Panc1 (cell line): ENCODE results near the gene MIPOL1. TPM values are rescaled to one million over a fixed set of nuclear protein-coding genes. Genes with fewer than 3 reads are reported as not detected.

ENCODE experiments used
- ATAC-seq: fragments of 200-7000 bp; cut with Tn5 transposase; 2 replicates; pipeline ENCODE4 v1.9.1; 2020; ENCODE audit warnings: mild to moderate bottlenecking, moderate library complexity
- BruUV-seq: library from RNA; stranded (reverse); fragments of 400-500 nt; replicated peaks from 2 replicates; lab custom pipeline; 2021; lab: Mats Ljungman, UMichigan
- CTCF ChIA-PET: fragments of 300-600 bp; sonication (Branson Sonifier 250); formaldehyde crosslinking; loops from one replicate; lab custom pipeline; 2022; ENCODE audit warnings: antibody characterized with exemption; lab: Charles Lee
- POLR2A ChIA-PET: fragments of 300-600 bp; sonication (Branson Sonifier 250); formaldehyde crosslinking; loops from one replicate; lab custom pipeline; 2022; ENCODE audit warnings: antibody characterized with exemption; lab: Charles Lee
- DNase-seq: peaks from one replicate; pipeline ENCODE4 v3.0.0-alpha.2; 2010; ENCODE audit warnings: low read depth, low spot score
- H3K27ac ChIP-seq: 2 replicates; pipeline ENCODE4 v1.5.1; 2011; ENCODE audit warnings: mild to moderate bottlenecking, low read length, inconsistent platforms
- H3K27me3 ChIP-seq: fragments of 200-500 bp; sonication (Bioruptor generic); 2 replicates; pipeline ENCODE4 v1.6.0; 2014; ENCODE audit warnings: low read length, inconsistent platforms; ENCODE audit not compliant: control insufficient read depth, insufficient read depth
- H3K36me3 ChIP-seq: fragments of 200-500 bp; sonication (Bioruptor generic); 2 replicates; pipeline ENCODE4 v1.5.1; 2014; ENCODE audit warnings: inconsistent platforms, mild to moderate bottlenecking, low read length, moderate library complexity; ENCODE audit not compliant: control insufficient read depth, insufficient read depth
- H3K4me1 ChIP-seq: 2 replicates; pipeline ENCODE4 v1.5.1; 2011; ENCODE audit warnings: inconsistent platforms, mild to moderate bottlenecking, low read length, moderate library complexity; ENCODE audit not compliant: control insufficient read depth, insufficient read depth
- H3K4me3 ChIP-seq, 2 experiments: 2 replicates each; pipeline ENCODE4 v1.5.1; 2011 to 2012; ENCODE audit warnings: low read depth in 2 of 2, low read length in 2 of 2, mild to moderate bottlenecking in 2 of 2, inconsistent platforms in 1 of 2, moderate library complexity in 1 of 2
- H3K9me3 ChIP-seq: fragments of 200-500 bp; sonication (Bioruptor generic); 2 replicates; pipeline ENCODE4 v1.5.1; 2014; ENCODE audit warnings: low read depth, mild to moderate bottlenecking, inconsistent platforms, low read length, moderate library complexity; ENCODE audit not compliant: control insufficient read depth, insufficient read depth
- POLR2AphosphoS5 ChIP-seq: IDR thresholded peaks from 2 replicates; pipeline ENCODE4 v1.6.1; 2012; ENCODE audit warnings: mild to moderate bottlenecking, low read depth, low read length, moderate library complexity
- SIN3A ChIP-seq: IDR thresholded peaks from 2 replicates; pipeline ENCODE4 v1.6.1; 2012; ENCODE audit warnings: low read depth, mild to moderate bottlenecking, low read length, moderate library complexity, borderline replicate concordance; ENCODE audit not compliant: insufficient read depth
- TCF7L2 ChIP-seq: IDR thresholded peaks from 2 replicates; pipeline ENCODE4 v1.6.1; 2011; ENCODE audit warnings: mild to moderate bottlenecking, low read depth, low read length, inconsistent platforms
- in situ Hi-C: cut with HindIII; loops from 2 replicates; pipeline ENCODE4 v1.10.0; 2016; ENCODE audit warnings: low sequenced_read_pairs, low pct_unique_long_range_greater_than_20kb
- intact Hi-C: fragments of 100-400 bp; cut with micrococcal nuclease; formaldehyde crosslinking; loops from one replicate; pipeline ENCODE4 v1.10.0; 2022; ENCODE audit not compliant: unreplicated experiment
- total RNA-seq: library from RNA; stranded (reverse); gene quantifications from one replicate; pipeline ENCODE4 v1.2.1, GENCODE V29; 2021; ENCODE audit not compliant: unreplicated experiment
- TF ChIP-seq, protein P1 (sequence below): fragments of 450-650 bp; IDR thresholded peaks from 2 replicates; pipeline ENCODE4 v1.5.1; 2017; ENCODE audit warnings: mild to moderate bottlenecking
- TF ChIP-seq, protein P2 (sequence below), 2 experiments: IDR thresholded peaks; 2 replicates each; pipeline ENCODE4 v1.6.1; 2011 to 2012; ENCODE audit warnings: low read depth in 2 of 2, control low read depth in 1 of 2, low read length in 1 of 2, mild to moderate bottlenecking in 1 of 2, moderate library complexity in 1 of 2; ENCODE audit not compliant: insufficient read depth in 1 of 2

Gene MIPOL1
- total RNA-seq, 1 experiment from 2014 or later, result 12.8 TPM

DNA sequence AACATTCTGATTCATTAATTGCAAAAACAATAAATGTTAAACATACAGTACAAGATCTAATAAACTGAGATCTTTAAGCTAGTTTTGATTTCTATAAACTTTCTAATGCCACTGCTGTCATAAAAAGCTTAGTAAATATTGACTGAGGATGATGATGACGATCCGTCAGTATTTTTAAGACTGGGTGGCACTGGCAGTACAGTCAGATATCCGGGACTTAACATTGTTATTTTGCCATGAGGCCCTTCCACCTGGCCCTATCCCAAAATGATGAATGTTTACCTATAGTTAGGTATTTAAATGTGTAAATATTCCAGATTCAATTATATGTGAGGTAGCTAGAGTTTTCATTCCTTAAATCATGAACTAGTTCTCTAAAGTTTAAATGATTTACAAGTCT, 238.8 kb downstream of the MIPOL1 start:
- CTCF ChIA-PET, result no interaction called here
- intact Hi-C loops, result no loop called here
- ATAC-seq, result no peak

DNA sequence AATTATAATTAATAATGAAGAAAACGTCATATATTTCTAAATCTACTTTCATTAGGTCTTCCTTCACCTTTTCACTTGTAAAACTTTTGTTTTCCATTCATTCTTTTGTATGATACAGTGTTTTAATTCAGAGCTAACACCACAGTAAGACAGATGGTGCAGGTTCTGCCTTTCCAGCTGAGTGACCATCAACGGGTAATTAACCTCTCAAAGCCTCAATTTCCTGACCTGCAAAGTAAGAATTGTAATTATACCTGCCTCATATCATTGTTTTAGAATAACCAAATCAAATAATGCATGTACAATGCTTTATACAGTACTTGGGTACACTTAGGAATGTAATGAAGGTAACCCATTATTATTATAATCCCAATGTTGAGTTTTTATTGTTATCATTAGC, 239.8 kb downstream of the MIPOL1 start:
- in situ Hi-C loops, result no loop called here
- Histone ChIP-seq H3K27ac (no peak overlapping the region), H3K4me1 (no peaks in the 10 kb centered on the region), H3K36me3 (no peaks in the 10 kb centered on the region), H3K9me3 (no peaks in the 10 kb centered on the region), H3K27me3 (no peaks in the 10 kb centered on the region), H3K4me3 (no peak overlapping the region)
- no TSS peak for BruUV-seq
- ChIA-PET POLR2A (no interaction called here), CTCF (no interaction called here)
- no peak for DNase-seq
- TF ChIP-seq TCF7L2, result no peak
- no peak for ATAC-seq
- intact Hi-C loops, result no loop called here

More for the DNA sequence above, 238.8 kb downstream of the MIPOL1 start:
- no peak overlapping the region for H3K4me3 ChIP-seq
- TF ChIP-seq, protein P1, sequence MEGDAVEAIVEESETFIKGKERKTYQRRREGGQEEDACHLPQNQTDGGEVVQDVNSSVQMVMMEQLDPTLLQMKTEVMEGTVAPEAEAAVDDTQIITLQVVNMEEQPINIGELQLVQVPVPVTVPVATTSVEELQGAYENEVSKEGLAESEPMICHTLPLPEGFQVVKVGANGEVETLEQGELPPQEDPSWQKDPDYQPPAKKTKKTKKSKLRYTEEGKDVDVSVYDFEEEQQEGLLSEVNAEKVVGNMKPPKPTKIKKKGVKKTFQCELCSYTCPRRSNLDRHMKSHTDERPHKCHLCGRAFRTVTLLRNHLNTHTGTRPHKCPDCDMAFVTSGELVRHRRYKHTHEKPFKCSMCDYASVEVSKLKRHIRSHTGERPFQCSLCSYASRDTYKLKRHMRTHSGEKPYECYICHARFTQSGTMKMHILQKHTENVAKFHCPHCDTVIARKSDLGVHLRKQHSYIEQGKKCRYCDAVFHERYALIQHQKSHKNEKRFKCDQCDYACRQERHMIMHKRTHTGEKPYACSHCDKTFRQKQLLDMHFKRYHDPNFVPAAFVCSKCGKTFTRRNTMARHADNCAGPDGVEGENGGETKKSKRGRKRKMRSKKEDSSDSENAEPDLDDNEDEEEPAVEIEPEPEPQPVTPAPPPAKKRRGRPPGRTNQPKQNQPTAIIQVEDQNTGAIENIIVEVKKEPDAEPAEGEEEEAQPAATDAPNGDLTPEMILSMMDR, result no peak
- TF ChIP-seq, protein P2, sequence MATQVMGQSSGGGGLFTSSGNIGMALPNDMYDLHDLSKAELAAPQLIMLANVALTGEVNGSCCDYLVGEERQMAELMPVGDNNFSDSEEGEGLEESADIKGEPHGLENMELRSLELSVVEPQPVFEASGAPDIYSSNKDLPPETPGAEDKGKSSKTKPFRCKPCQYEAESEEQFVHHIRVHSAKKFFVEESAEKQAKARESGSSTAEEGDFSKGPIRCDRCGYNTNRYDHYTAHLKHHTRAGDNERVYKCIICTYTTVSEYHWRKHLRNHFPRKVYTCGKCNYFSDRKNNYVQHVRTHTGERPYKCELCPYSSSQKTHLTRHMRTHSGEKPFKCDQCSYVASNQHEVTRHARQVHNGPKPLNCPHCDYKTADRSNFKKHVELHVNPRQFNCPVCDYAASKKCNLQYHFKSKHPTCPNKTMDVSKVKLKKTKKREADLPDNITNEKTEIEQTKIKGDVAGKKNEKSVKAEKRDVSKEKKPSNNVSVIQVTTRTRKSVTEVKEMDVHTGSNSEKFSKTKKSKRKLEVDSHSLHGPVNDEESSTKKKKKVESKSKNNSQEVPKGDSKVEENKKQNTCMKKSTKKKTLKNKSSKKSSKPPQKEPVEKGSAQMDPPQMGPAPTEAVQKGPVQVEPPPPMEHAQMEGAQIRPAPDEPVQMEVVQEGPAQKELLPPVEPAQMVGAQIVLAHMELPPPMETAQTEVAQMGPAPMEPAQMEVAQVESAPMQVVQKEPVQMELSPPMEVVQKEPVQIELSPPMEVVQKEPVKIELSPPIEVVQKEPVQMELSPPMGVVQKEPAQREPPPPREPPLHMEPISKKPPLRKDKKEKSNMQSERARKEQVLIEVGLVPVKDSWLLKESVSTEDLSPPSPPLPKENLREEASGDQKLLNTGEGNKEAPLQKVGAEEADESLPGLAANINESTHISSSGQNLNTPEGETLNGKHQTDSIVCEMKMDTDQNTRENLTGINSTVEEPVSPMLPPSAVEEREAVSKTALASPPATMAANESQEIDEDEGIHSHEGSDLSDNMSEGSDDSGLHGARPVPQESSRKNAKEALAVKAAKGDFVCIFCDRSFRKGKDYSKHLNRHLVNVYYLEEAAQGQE (IDR thresholded peaks at IDR 0.05; ENCODE audit: insufficient read depth in 1 of 2, low read depth in 2 of 2, low read length in 1 of 2), result no peak
- no peak for TF ChIP-seq TCF7L2
- no peak for TF ChIP-seq SIN3A
- TF ChIP-seq POLR2AphosphoS5, result no peak
- H3K27me3 ChIP-seq, result no peaks in the 10 kb centered on the region
- no peaks in the 10 kb centered on the region for H3K36me3 ChIP-seq
- POLR2A ChIA-PET, result no interaction called here
- H3K9me3 ChIP-seq, result no peaks in the 10 kb centered on the region
- no peak for DNase-seq
- in situ Hi-C loops, result no loop called here
- H3K27ac ChIP-seq, result no peak overlapping the region
- BruUV-seq, result no TSS peak
- no peaks in the 10 kb centered on the region for H3K4me1 ChIP-seq

GRCh38 chr14:37438444-37438843, 240.7 kb downstream of the MIPOL1 start:
- H3K9me3 ChIP-seq, result no peaks in the 10 kb centered on the region
- no TSS peak for BruUV-seq
- H3K36me3 ChIP-seq, result no peaks in the 10 kb centered on the region
- in situ Hi-C loops (no loop called here), intact Hi-C loops (no loop called here)
- no peak for ATAC-seq
- no peak overlapping the region for H3K4me3 ChIP-seq
- no peak overlapping the region for H3K27ac ChIP-seq
- ChIA-PET POLR2A (no interaction called here), CTCF (no interaction called here)
- H3K4me1 ChIP-seq, result no peaks in the 10 kb centered on the region
- no peaks in the 10 kb centered on the region for H3K27me3 ChIP-seq
- DNase-seq, result no peak
- TF ChIP-seq POLR2AphosphoS5 (no peak), SIN3A (no peak), TCF7L2 (no peak)
- TF ChIP-seq, protein P1, result no peak
- TF ChIP-seq, protein P2 (IDR thresholded peaks at IDR 0.05; ENCODE audit: insufficient read depth in 1 of 2, low read depth in 2 of 2, low read length in 1 of 2), result no peak
